Measurements from ENCODE around the gene GALNTL6.

GALNTL6 gene

GRCh38 chr4:172802032-172802431 lies 988.8 kb downstream of the GALNTL6 start:
- TF ChIP-seq POU2F2 (IDR thresholded peaks at IDR 0.05; ENCODE audit: low read depth, low read length) = no peak
- TF ChIP-seq TAF1 (IDR thresholded peaks at IDR 0.05; ENCODE audit: low read depth, low read length) = no peak
- FAIRE-seq (no peak), DNase-seq (ENCODE audit: insufficient read length, low spot score) (no peak)

GRCh38 chr4:172806841-172807240 lies 993.6 kb downstream of the GALNTL6 start:
- FAIRE-seq (no peak), DNase-seq (ENCODE audit: insufficient read length, low spot score) (no peak)
- TF ChIP-seq TAF1 (IDR thresholded peaks at IDR 0.05; ENCODE audit: low read depth, low read length) (no peak), SPI1 (IDR thresholded peaks at IDR 0.05; ENCODE audit: low read depth, low read length) (no peak), PAX5 (IDR thresholded peaks at IDR 0.05; ENCODE audit: insufficient read depth, low read length, severe bottlenecking) (no peak), POLR2A (IDR thresholded peaks at IDR 0.05; ENCODE audit: low read depth, low read length) (no peak), POU2F2 (IDR thresholded peaks at IDR 0.05; ENCODE audit: low read depth, low read length) (no peak), POLR2AphosphoS5 (IDR thresholded peaks at IDR 0.05; ENCODE audit: low read depth, low read length) (no peak)

GRCh38 chr4:172808196-172808595 lies 995.0 kb downstream of the GALNTL6 start:
- DNase-seq (ENCODE audit: insufficient read length, low spot score) = no peak
- TF ChIP-seq PAX5 (IDR thresholded peaks at IDR 0.05; ENCODE audit: insufficient read depth, low read length, severe bottlenecking) (no peak), SPI1 (IDR thresholded peaks at IDR 0.05; ENCODE audit: low read depth, low read length) (no peak), POU2F2 (IDR thresholded peaks at IDR 0.05; ENCODE audit: low read depth, low read length) (no peak), TAF1 (IDR thresholded peaks at IDR 0.05; ENCODE audit: low read depth, low read length) (no peak)
- no peak for FAIRE-seq

- TF ChIP-seq POU2F2 (IDR thresholded peaks at IDR 0.05; ENCODE audit: low read depth, low read length) (no peak), POLR2AphosphoS5 (IDR thresholded peaks at IDR 0.05; ENCODE audit: low read depth, low read length) (no peak), POLR2A (IDR thresholded peaks at IDR 0.05; ENCODE audit: low read depth, low read length) (no peak), PAX5 (IDR thresholded peaks at IDR 0.05; ENCODE audit: insufficient read depth, low read length, severe bottlenecking) (no peak), TAF1 (IDR thresholded peaks at IDR 0.05; ENCODE audit: low read depth, low read length) (no peak), SPI1 (IDR thresholded peaks at IDR 0.05; ENCODE audit: low read depth, low read length) (no peak)
- FAIRE-seq (no peak), DNase-seq (ENCODE audit: insufficient read length, low spot score) (no peak)
These were observed 996.1 kb downstream of the GALNTL6 start for GRCh38 chr4:172809319-172809718.

GRCh38 chr4:172813359-172813923 lies 1000.2 kb downstream of the GALNTL6 start:
- FAIRE-seq = no peak
- no peak for TF ChIP-seq POU2F2 (IDR thresholded peaks at IDR 0.05; ENCODE audit: low read depth, low read length)
- TF ChIP-seq PAX5 (IDR thresholded peaks at IDR 0.05; ENCODE audit: insufficient read depth, low read length, severe bottlenecking) = no peak
- TF ChIP-seq SPI1 (IDR thresholded peaks at IDR 0.05; ENCODE audit: low read depth, low read length) = no peak
- no peak for TF ChIP-seq POLR2A (IDR thresholded peaks at IDR 0.05; ENCODE audit: low read depth, low read length)
- no peak for TF ChIP-seq POLR2AphosphoS5 (IDR thresholded peaks at IDR 0.05; ENCODE audit: low read depth, low read length)
- no peak for TF ChIP-seq TAF1 (IDR thresholded peaks at IDR 0.05; ENCODE audit: low read depth, low read length)

GRCh38 chr4:172815499-172816164 lies 1002.4 kb downstream of the GALNTL6 start:
- FAIRE-seq (no peak), DNase-seq (ENCODE audit: insufficient read length, low spot score) (no peak)

More at GRCh38 chr4:172813359-172813923, 1000.2 kb downstream of the GALNTL6 start:
- DNase-seq (ENCODE audit: insufficient read length, low spot score) = no peak

GRCh38 chr4:172818901-172819300 lies 1005.7 kb downstream of the GALNTL6 start:
- FAIRE-seq (no peak), DNase-seq (ENCODE audit: insufficient read length, low spot score) (no peak)
- TF ChIP-seq POU2F2 (IDR thresholded peaks at IDR 0.05; ENCODE audit: low read depth, low read length) (no peak), POLR2A (IDR thresholded peaks at IDR 0.05; ENCODE audit: low read depth, low read length) (no peak), POLR2AphosphoS5 (IDR thresholded peaks at IDR 0.05; ENCODE audit: low read depth, low read length) (no peak), SPI1 (IDR thresholded peaks at IDR 0.05; ENCODE audit: low read depth, low read length) (no peak), PAX5 (IDR thresholded peaks at IDR 0.05; ENCODE audit: insufficient read depth, low read length, severe bottlenecking) (no peak), TAF1 (IDR thresholded peaks at IDR 0.05; ENCODE audit: low read depth, low read length) (no peak)

More at GRCh38 chr4:172815499-172816164, 1002.4 kb downstream of the GALNTL6 start:
- TF ChIP-seq SPI1 (IDR thresholded peaks at IDR 0.05; ENCODE audit: low read depth, low read length) = no peak
- no peak for TF ChIP-seq TAF1 (IDR thresholded peaks at IDR 0.05; ENCODE audit: low read depth, low read length)
- no peak for TF ChIP-seq POU2F2 (IDR thresholded peaks at IDR 0.05; ENCODE audit: low read depth, low read length)
- no peak for TF ChIP-seq POLR2A (IDR thresholded peaks at IDR 0.05; ENCODE audit: low read depth, low read length)
- no peak for TF ChIP-seq PAX5 (IDR thresholded peaks at IDR 0.05; ENCODE audit: insufficient read depth, low read length, severe bottlenecking)
- no peak for TF ChIP-seq POLR2AphosphoS5 (IDR thresholded peaks at IDR 0.05; ENCODE audit: low read depth, low read length)

- no peak for DNase-seq (ENCODE audit: insufficient read length, low spot score)
- no peak for FAIRE-seq
- TF ChIP-seq TAF1 (IDR thresholded peaks at IDR 0.05; ENCODE audit: low read depth, low read length) (no peak), POLR2AphosphoS5 (IDR thresholded peaks at IDR 0.05; ENCODE audit: low read depth, low read length) (no peak), SPI1 (IDR thresholded peaks at IDR 0.05; ENCODE audit: low read depth, low read length) (no peak), PAX5 (IDR thresholded peaks at IDR 0.05; ENCODE audit: insufficient read depth, low read length, severe bottlenecking) (no peak), POU2F2 (IDR thresholded peaks at IDR 0.05; ENCODE audit: low read depth, low read length) (no peak), POLR2A (IDR thresholded peaks at IDR 0.05; ENCODE audit: low read depth, low read length) (no peak)
These were observed 1006.1 kb downstream of the GALNTL6 start for GRCh38 chr4:172819353-172819752.

GRCh38 chr4:172822331-172822730 lies 1009.1 kb downstream of the GALNTL6 start:
- DNase-seq (ENCODE audit: insufficient read length, low spot score) = no peak
- TF ChIP-seq TAF1 (IDR thresholded peaks at IDR 0.05; ENCODE audit: low read depth, low read length) (no peak), POU2F2 (IDR thresholded peaks at IDR 0.05; ENCODE audit: low read depth, low read length) (no peak)
- no peak for FAIRE-seq

- FAIRE-seq (no peak), DNase-seq (ENCODE audit: insufficient read length, low spot score) (no peak)
- no peak for TF ChIP-seq POLR2A (IDR thresholded peaks at IDR 0.05; ENCODE audit: low read depth, low read length)
- TF ChIP-seq POU2F2 (IDR thresholded peaks at IDR 0.05; ENCODE audit: low read depth, low read length) = no peak
- no peak for TF ChIP-seq PAX5 (IDR thresholded peaks at IDR 0.05; ENCODE audit: insufficient read depth, low read length, severe bottlenecking)
- TF ChIP-seq TAF1 (IDR thresholded peaks at IDR 0.05; ENCODE audit: low read depth, low read length) = no peak
- TF ChIP-seq SPI1 (IDR thresholded peaks at IDR 0.05; ENCODE audit: low read depth, low read length) = no peak
- no peak for TF ChIP-seq POLR2AphosphoS5 (IDR thresholded peaks at IDR 0.05; ENCODE audit: low read depth, low read length)
These were observed 1013.1 kb downstream of the GALNTL6 start for GRCh38 chr4:172826346-172826745.
